ENCODE data around the gene ANKRD24.

DNA sequence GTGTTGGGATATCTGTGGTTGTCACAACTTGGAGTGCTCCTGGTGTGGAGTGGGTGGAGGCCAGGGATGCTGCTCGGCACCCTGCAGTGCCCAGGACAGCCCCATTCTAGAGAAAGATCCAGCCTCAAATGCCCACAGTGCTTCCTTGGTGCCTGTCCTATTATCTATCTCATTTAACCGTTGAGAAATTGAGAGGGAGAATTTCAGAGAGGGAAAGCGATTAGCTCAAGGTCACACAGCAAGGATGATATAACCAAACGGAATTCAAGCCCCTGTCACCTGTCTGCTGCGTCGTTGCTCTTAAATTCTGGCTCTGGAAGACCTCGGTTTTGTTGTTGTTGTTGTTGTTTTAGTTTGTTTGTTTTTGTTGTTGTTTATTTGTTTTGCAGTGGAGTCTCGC lies 13.5 kb downstream of the ANKRD24 start:
- no peak for TF ChIP-seq EZH2 (IDR thresholded peaks at IDR 0.05)
- TF ChIP-seq POLR2AphosphoS5 (IDR thresholded peaks at IDR 0.05; ENCODE audit: borderline replicate concordance, low read depth, low read length), result no peak

Measured in SK-N-MC (cell line).